Natural killer cell (primary cell): ENCODE data around the gene PTPRR. TPM values are rescaled to one million over a fixed set of nuclear protein-coding genes. Genes with fewer than 3 reads are reported as not detected.

ENCODE experiments used
- ATAC-seq, 3 donors: fragments of 150-1000 bp in 2 of 3; fragments of 200-7000 bp in 1 of 3; cut with Tn5 transposase; 1 replicate in 1 of 3; 2 replicates in 2 of 3; pipeline ENCODE4 v1.10.0; 2021; ENCODE audit warnings: mild to moderate bottlenecking in 2 of 3, moderate library complexity in 2 of 3
- DNase-seq, 2 donors: peaks; one replicate each; pipeline versions ENCODE4 v3.0.0 to v3.0.0-alpha.2; 2013 to 2021; ENCODE audit warnings: mixed read lengths in 1 of 2
- H3K27ac ChIP-seq: one replicate; pipeline ENCODE4 v1.5.1; 2013; ENCODE audit warnings: mild to moderate bottlenecking, low read length
- H3K27me3 ChIP-seq: one replicate; pipeline ENCODE4 v1.6.1; 2013; ENCODE audit warnings: low read length; ENCODE audit not compliant: control insufficient read depth, insufficient read depth
- H3K36me3 ChIP-seq: one replicate; pipeline ENCODE4 v1.6.1; 2013; ENCODE audit warnings: low read length; ENCODE audit not compliant: control insufficient read depth, insufficient read depth
- H3K4me1 ChIP-seq: one replicate; pipeline ENCODE4 v1.6.1; 2013; ENCODE audit warnings: low read length; ENCODE audit not compliant: control insufficient read depth, insufficient read depth
- H3K4me3 ChIP-seq: one replicate; pipeline ENCODE4 v1.5.1; 2013; ENCODE audit warnings: low read length
- H3K9me3 ChIP-seq: one replicate; pipeline ENCODE4 v1.6.1; 2013; ENCODE audit warnings: low read length; ENCODE audit not compliant: control insufficient read depth, insufficient read depth
- H3K27ac Mint-ChIP-seq, 2 donors: one replicate each; pipeline ENCODE4 v1.8.0; 2022; ENCODE audit warnings: mild to moderate bottlenecking in 2 of 2, mixed read lengths in 2 of 2, moderate library complexity in 1 of 2
- H3K27me3 Mint-ChIP-seq, 2 donors: one replicate each; pipeline ENCODE4 v1.8.0; 2022; ENCODE audit warnings: low read depth in 2 of 2, mixed read lengths in 2 of 2
- H3K36me3 Mint-ChIP-seq: one replicate; pipeline ENCODE4 v1.8.0; 2022; ENCODE audit warnings: mixed read lengths
- H3K4me1 Mint-ChIP-seq, 2 donors: one replicate each; pipeline ENCODE4 v1.8.0; 2022; ENCODE audit warnings: mixed read lengths in 2 of 2
- H3K4me3 Mint-ChIP-seq: one replicate; pipeline ENCODE4 v1.8.0; 2022; ENCODE audit warnings: mild to moderate bottlenecking, moderate library complexity, mixed read lengths
- H3K9me3 Mint-ChIP-seq, 2 donors: one replicate each; pipeline ENCODE4 v1.8.0; 2022; ENCODE audit warnings: mixed read lengths in 2 of 2
- CTCF ChIP-seq: fragments of 200-600 bp; IDR thresholded peaks from one replicate; pipeline ENCODE4 v1.8.0; 2022; ENCODE audit warnings: antibody characterized with exemption
- WGBS: methylation state at CpG from one replicate; pipeline ENCODE4 v1.1.7; 2013; ENCODE audit warnings: missing lambda C conversion rate; ENCODE audit not compliant: insufficient coverage; 5-methylcytosine and 5-hydroxymethylcytosine counted together
- intact Hi-C: fragments of 100-400 bp; cut with micrococcal nuclease; formaldehyde crosslinking; loops from one replicate; pipeline ENCODE4 v1.14.2; 2022
- total RNA-seq, 4 donors: library from RNA; stranded (reverse); fragments of 120-200 nt in 1 of 4; gene quantifications; one replicate each; pipeline versions ENCODE4 v1.2.3 to v1.2.4, GENCODE V29; 2013 to 2022

PTPRR gene
- total RNA-seq, 3 donors from 2014 or later (not counting 1 experiment from before 2014, with no cell fraction given), result 0.91 to 1.3 TPM; not detected in 1

DNA sequence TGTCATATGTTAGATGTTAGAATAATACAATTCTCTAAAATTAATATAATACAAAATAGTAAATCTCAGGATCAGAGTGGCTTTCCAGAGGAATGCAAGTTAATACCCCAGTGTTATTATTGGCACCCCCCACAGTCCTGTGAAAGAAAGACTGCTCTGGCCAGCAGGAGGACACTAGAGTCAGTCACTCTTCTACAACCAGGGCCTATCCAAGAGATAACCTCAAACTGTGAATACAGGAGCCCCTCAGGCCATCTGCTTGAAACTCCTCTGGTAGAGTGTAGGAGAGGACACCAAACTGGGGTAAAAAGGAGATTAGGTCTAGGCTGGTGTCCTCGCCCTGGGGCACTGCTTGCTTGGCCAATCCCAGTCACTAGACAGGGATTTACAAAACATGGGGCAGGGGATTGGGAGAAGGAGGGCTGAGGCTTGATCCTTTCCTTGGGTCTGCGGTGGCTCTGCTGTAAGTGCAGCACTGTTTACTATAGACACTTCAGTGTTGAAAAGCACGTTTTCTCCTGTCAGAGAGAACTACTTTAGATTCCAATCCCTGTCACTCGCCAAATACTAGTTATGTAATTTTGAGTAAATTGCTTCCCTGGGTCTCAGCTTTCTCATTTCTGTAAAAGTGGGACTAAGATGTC lies 44.5 kb upstream of the PTPRR start:
- H3K9me3 Mint-ChIP-seq, result peaks cover 9 to 18% of the 10 kb centered on the region in 2 donors
- intact Hi-C loops, result no loop called here
- H3K27ac ChIP-seq, result no peak overlapping the region
- H3K36me3 Mint-ChIP-seq, result no peaks in the 10 kb centered on the region
- no peaks in the 10 kb centered on the region for H3K27me3 Mint-ChIP-seq
- H3K27me3 ChIP-seq, result no peaks in the 10 kb centered on the region
- WGBS, result 85% methylated on average over 4 of the region's 4 CpGs
- no peaks in the 10 kb centered on the region for H3K9me3 ChIP-seq
- no peaks in the 10 kb centered on the region for H3K4me1 ChIP-seq
- no peak overlapping the region for H3K27ac Mint-ChIP-seq
- no peak overlapping the region for H3K4me3 Mint-ChIP-seq
- no peaks in the 10 kb centered on the region for H3K4me1 Mint-ChIP-seq
- no peaks in the 10 kb centered on the region for H3K36me3 ChIP-seq
- DNase-seq (no peak), ATAC-seq (no peak)
- no peak for TF ChIP-seq CTCF
- no peak overlapping the region for H3K4me3 ChIP-seq

GRCh38 chr12:70963081-70963660 lies 42.6 kb upstream of the PTPRR start:
- no peak for TF ChIP-seq CTCF
- Mint-ChIP-seq H3K27ac (no peak overlapping the region), H3K4me1 (no peaks in the 10 kb centered on the region), H3K27me3 (no peaks in the 10 kb centered on the region), H3K9me3 (peaks cover 14 to 18% of the 10 kb centered on the region in 2 donors), H3K36me3 (no peaks in the 10 kb centered on the region), H3K4me3 (no peak overlapping the region)
- H3K27me3 ChIP-seq, result no peaks in the 10 kb centered on the region
- H3K9me3 ChIP-seq, result no peaks in the 10 kb centered on the region
- no peak overlapping the region for H3K27ac ChIP-seq
- 82% methylated on average over 3 of the region's 3 CpGs for WGBS
- H3K4me1 ChIP-seq, result no peaks in the 10 kb centered on the region
- ATAC-seq (no peak), DNase-seq (no peak)
- intact Hi-C loops, result no loop called here
- H3K36me3 ChIP-seq, result no peaks in the 10 kb centered on the region
- H3K4me3 ChIP-seq, result no peak overlapping the region

- Mint-ChIP-seq H3K4me1 (no peaks in the 10 kb centered on the region), H3K4me3 (no peak overlapping the region), H3K27me3 (no peaks in the 10 kb centered on the region), H3K27ac (no peak overlapping the region), H3K9me3 (peaks cover 14 to 21% of the 10 kb centered on the region in 2 donors), H3K36me3 (no peaks in the 10 kb centered on the region)
- intact Hi-C loops, result no loop called here
- DNase-seq, result no peak
- no peaks in the 10 kb centered on the region for H3K9me3 ChIP-seq
- H3K27me3 ChIP-seq, result no peaks in the 10 kb centered on the region
- no peak for TF ChIP-seq CTCF
- no peak overlapping the region for H3K27ac ChIP-seq
- ATAC-seq, result no peak
- WGBS, result 30% methylated on average over 2 of the region's 2 CpGs
- no peaks in the 10 kb centered on the region for H3K4me1 ChIP-seq
- no peak overlapping the region for H3K4me3 ChIP-seq
- no peaks in the 10 kb centered on the region for H3K36me3 ChIP-seq
Measured at GRCh38 chr12:70962226-70962794, 41.8 kb upstream of the PTPRR start.
